HG03064 (cell line): ENCODE measurements around the gene IL34.

Source experiments
- ATAC-seq: cut with Tn5 transposase; IDR thresholded peaks from one replicate; pipeline ENCODE4 v1.9.1; 2021; ENCODE audit warnings: low read depth; ENCODE audit not compliant: unreplicated experiment

Gene IL34

GRCh38 chr16:70675851-70676513 is 29.6 kb downstream of the IL34 start:
- ATAC-seq = no peak

GRCh38 chr16:70676675-70677498 is 30.5 kb downstream of the IL34 start:
- ATAC-seq = no peak

- ATAC-seq = no peak
Observed at GRCh38 chr16:70677499-70678120, 31.3 kb downstream of the IL34 start.

GRCh38 chr16:70678121-70678897 is 31.9 kb downstream of the IL34 start:
- ATAC-seq = no peak

GRCh38 chr16:70678898-70679670 is 32.7 kb downstream of the IL34 start:
- no peak for ATAC-seq

GRCh38 chr16:70679671-70680494 is 33.5 kb downstream of the IL34 start:
- ATAC-seq = no peak

GRCh38 chr16:70680495-70681381 is 34.4 kb downstream of the IL34 start:
- no peak for ATAC-seq

GRCh38 chr16:70681382-70682238 is 35.3 kb downstream of the IL34 start:
- no peak for ATAC-seq

- ATAC-seq = no peak
Observed at GRCh38 chr16:70682239-70683145, 36.1 kb downstream of the IL34 start.

- no peak for ATAC-seq
Observed at GRCh38 chr16:70683146-70683944, 37.0 kb downstream of the IL34 start.

GRCh38 chr16:70684146-70685060 is 38.0 kb downstream of the IL34 start:
- no peak for ATAC-seq

GRCh38 chr16:70685061-70685937 is 38.9 kb downstream of the IL34 start:
- ATAC-seq = no peak

GRCh38 chr16:70685938-70686375 is 39.6 kb downstream of the IL34 start, which contains the start of gene MTSS2:
Gene MTSS2, minus strand, starts transcription at chr16:70686053. Its CDS starts 262 bp downstream, at chr16:70685791.
- ATAC-seq = no peak
